Kidney glomerular epithelial cell (primary cell): ENCODE results near the gene COQ8A.

Experiments
- DNase-seq: peaks from one replicate; lab custom pipeline; 2025; lab: John Stamatoyannopoulos, UW

The COQ8A gene

DNA sequence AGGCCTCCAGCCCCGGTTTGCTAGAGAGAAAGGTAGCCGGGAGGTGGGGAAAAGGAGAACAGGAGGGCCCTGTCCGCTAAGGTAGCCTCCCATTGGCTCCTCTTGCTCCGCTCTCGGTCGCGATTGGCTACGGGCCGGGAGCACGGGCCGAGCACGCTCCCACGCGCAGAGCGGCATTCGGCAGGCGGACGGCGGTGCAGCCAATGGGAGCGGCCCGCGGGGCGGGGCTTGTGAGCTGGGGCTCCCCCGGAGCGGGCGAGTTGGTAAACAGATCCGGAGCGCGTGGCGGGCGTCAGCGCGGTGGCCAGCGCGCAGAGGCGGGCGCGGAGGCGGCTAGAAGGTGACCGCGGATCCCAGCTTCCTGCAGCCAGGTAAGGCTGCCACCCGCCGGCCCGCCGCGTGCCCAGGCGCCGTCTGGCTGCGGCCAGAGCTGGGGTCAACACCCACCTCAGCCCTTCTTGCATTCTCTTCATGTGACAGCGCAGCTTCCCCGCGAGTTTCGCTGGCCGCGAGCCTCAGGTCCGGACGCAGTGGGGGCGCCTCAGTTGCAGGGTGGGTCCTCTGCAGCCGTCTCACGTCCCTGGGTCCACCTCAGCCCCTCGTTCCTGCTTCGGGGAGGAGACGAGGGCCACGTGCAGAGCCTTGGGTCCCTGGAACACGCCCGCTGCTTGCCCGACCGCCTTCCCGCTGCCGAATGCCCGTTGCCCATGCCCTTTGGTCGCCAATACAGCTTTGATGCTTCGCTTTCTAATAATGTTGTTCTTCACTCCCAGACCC, at the start of gene COQ8A:
Gene COQ8A (plus strand): TSS at position 266 of the 777 bp plus-strand sequence. CDS start 21,092 bp downstream, outside the sequence.
- peak; percentile 97 for DNase-seq

- DNase-seq, result no peak
These were observed 49.6 kb upstream of the COQ8A start for GRCh38 chr1:226890331-226891108.

- no peak for DNase-seq
These were observed 48.7 kb upstream of the COQ8A start for GRCh38 chr1:226891346-226891745.

- no peak for DNase-seq
These were observed 48.1 kb upstream of the COQ8A start for GRCh38 chr1:226891846-226892523.

DNA sequence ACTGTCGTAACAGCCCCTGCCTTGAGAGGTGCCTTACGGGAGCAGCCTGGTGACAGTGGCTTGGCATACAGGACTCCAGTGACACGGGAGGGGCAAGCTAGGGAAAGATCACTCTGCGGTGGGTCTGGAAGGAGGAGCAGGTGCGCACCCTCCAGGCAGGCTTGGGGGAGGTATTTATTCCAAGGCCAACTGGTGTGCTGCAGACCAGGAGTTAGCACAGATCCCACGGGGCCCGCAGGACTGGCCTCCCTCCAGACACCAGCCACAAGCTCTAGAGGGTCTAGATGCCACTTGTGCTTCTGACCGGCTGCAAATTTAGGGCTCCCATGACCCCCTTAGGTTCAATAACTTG, 47.6 kb upstream of the COQ8A start:
- no peak for DNase-seq

DNA sequence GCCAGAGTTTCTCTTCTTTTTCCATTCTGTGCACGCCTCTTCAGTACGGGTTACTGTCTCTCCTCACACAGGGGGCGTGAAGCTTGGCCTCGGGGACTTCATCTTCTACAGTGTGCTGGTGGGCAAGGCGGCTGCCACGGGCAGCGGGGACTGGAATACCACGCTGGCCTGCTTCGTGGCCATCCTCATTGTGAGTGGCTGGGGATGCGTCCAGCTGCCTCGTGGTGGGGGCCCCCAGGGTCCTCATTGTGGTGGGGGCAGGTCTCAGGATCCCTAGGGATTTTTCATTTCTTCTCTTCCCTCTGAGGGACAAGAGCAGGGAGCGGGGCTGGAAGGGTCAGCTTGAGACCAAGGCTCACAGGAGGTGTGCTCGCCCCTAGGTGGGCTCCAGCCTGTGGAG, 46.2 kb upstream of the COQ8A start:
- DNase-seq, result no peak

DNA sequence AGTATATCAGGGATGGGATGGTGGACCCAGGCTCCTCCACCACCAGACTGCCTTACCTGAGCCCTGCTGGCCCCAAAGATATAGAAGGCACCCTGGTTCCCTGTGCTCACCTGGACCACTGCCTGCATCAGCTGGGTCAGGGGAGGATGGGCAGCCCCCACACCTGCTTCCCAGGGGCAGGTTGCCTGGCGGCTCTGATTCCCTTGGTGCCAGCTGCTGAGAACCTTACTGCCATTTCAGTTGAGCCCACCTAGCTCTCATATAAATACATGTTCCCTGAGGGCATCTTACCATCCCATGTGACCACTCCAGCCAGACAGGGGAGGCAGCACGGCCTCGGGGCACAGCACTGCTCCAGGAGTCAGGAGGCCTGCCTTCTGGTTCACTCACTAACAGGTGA, 45.3 kb upstream of the COQ8A start:
- DNase-seq, result no peak

DNA sequence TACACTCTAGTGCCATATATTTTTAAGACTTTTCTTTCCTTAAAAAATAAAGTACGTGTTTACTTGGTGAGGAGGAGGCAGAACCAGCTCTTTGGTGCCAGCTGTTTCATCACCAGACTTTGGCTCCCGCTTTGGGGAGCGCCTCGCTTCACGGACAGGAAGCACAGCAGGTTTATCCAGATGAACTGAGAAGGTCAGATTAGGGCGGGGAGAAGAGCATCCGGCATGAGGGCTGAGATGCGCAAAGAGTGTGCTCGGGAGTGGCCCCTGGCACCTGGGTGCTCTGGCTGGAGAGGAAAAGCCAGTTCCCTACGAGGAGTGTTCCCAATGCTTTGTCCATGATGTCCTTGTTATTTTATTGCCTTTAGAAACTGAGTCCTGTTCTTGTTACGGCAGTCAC, 44.5 kb upstream of the COQ8A start:
- DNase-seq, result no peak

DNA sequence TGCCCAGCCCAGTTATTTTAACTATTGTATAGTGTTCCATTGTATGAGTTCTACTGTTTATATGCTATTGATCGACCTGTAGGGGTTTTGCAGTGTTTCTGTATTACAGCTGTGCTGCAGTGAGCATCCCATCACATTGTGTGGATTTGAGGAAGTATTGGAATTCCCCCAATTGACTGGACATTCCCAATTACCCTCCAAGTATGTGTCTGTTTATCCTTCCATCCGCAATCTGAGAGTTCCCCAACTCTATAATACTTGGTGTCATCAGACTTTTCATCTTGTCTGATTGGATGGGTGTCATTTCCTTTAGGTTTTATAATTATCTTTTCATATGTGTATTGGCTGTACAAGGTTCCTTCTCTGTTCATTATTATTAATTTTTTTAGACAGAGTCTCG, 41.8 kb upstream of the COQ8A start:
- DNase-seq, result no peak

- DNase-seq, result no peak
These were observed 38.7 kb upstream of the COQ8A start for GRCh38 chr1:226901421-226901820.

DNA sequence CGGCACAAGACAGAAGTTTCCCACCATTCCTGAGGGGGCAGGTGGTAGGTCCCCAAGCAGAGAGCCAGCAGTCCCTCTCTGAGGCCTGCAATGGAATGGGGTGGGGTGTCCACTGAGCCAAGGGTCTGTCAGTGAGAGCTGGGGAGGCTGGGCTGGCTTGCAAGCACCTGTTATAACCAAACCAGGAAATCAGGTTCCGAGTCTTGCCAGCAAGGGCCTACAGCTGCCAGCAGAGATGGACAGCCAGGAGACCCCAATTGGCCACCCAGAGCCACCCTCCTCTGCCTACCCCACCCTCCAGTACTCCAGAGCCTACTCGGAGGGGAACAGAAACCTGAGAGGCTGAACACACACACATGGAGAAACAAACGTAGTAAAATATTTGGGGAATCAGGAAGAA, 37.5 kb upstream of the COQ8A start:
- no peak for DNase-seq

GRCh38 chr1:226903819-226904716, 36.0 kb upstream of the COQ8A start:
- peak; percentile 27 for DNase-seq

DNA sequence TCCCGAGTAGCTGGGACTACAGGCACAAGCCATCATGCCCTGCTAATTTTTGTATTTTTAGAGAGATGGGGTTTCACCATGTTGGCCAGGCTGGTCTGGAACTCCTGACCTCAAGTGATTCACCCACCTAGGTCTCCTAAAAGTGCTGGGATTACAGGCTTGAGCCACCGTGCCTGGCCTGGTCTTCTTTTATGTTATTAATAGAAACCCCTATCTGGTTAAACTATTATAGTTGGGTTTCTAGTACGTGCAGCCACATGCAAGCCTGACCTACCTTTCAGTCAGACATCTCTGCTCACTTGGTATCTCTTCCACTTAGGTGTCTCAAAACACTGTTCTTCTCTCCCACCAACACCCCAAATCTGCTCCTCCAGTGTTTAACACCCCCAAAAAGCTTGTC, 35.3 kb upstream of the COQ8A start:
- no peak for DNase-seq

GRCh38 chr1:226908419-226908818, 31.7 kb upstream of the COQ8A start:
- no peak for DNase-seq

DNA sequence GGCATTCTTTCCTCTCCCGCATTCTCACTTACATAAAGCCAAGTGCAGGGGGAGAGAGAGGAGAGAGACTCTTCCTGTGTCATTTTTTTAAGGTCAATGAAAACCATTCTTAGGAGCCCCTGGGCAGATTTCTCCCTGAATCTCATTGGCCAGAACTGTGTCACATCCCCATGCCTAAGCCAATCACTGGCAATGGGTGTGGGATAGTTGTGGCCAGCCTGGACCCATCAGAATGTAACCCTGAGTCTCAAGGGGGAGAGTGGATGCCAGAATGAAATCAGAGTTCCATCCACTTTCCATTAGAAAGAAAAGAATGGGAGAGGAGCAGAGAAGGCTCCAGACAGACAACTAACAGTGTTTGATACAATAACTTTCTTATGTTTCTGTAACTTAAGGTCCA, 31.2 kb upstream of the COQ8A start:
- DNase-seq, result no peak

DNA sequence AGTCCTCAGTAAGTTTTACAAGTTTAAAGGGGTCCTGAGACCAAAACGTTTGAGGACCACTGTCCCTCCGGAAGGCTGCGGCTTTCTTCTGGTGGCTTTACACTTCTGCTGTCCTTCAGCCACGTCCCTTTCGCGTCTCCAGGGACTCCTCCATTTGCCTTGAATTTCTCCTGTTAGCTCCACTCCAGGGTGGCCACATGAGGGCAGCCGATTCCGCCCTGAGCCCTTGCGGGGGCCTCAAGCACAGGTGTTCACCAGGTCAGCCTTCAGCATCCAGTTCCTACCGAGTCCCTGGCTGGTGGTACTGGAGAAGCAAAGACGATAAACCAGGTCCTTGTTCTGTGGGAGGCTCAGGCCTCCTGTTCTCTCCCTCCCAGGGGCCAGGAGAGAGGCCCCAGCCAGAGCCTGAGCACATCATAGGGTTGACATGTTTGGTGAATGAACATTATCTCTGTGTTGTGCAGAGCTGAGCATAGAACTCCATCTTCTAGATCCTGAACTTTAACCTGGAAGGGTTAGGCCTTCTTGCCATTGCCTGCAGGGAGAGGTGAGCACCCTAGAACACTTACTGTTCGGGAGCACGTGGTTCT, 27.4 kb upstream of the COQ8A start:
- peak; percentile 3 for DNase-seq

GRCh38 chr1:226915672-226915995, 24.5 kb upstream of the COQ8A start:
- DNase-seq, result no peak

DNA sequence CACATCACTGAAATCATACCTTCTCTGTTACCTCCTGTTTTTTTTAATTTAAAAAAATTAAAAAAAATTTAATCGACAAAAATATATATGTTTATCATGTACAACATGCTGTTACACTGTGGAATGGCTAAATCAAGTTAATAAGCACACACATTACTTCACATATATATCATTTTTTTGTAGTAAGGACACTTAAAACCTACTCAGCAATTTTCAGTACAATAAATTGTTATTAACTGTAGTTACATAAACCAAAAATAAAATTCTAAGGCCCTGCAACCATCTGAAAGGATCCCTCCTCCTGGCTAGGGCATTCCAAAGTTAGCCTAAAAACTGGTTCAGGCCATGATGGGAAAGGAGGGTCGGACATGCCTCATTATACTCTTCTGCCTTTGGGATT, 23.6 kb upstream of the COQ8A start:
- no peak for DNase-seq

DNA sequence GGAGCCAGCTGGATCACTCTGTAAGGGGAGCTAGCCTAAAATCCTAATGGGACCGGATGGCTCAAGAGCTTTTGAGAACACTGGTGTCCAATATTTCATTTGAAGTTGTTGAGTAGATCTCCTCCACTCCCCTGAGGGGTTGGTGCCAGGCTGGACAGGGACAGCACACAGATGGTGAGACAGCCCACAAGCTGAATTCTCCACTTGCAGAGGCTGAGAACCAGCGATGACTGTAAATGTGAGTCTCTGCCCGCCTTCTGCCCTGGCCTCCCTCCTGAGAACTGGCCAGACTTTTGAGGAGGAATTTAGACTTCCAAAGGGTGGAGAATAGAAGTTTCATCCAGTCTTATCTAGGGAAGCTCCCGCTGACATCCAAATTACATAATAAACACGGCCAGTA, 20.5 kb upstream of the COQ8A start:
- no peak for DNase-seq

GRCh38 chr1:226919995-226920394, 20.1 kb upstream of the COQ8A start:
- DNase-seq, result no peak

DNA sequence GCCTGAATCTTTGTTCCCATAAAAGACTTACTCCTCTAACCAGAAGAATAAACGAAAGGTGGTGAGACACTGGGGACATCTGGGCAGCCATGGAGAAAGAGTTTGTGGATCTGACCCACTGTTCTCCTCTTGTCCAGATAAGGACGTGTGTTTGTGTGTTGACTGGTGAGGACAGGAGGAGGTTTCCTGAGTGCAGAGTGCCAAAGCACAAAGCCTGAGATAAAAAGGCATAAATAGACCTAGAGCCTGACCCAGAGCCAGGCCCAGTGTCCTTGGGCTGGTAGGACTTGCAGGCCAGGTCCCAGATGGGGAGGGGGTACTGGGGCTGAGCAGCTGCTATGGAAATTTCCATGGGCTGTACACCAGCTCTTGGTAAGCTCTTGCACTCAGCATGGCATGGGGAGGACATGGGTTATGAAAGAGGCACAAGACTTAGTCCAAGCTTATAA, 19.6 kb upstream of the COQ8A start:
- no peak for DNase-seq

- no peak for DNase-seq
These were observed 18.6 kb upstream of the COQ8A start for GRCh38 chr1:226921504-226921903.
